Superior temporal gyrus (tissue), 1 donor: Measurements from ENCODE around the gene EED.
"Not testable (repeated sequence)": the region's sequence is repeated elsewhere in the genome, so short reads cannot be mapped to it uniquely, and the experiment has no call there.

ENCODE experiments used
- DNase-seq: peaks from one replicate; pipeline ENCODE4 v3.0.0-alpha.2; 2016; ENCODE audit errors: extremely low spot score

The EED gene

GRCh38 chr11:86218125-86219084, 26.1 kb upstream of the EED start:
- DNase-seq = peak; percentile 93

- no peak for DNase-seq
These were observed 25.0 kb upstream of the EED start for GRCh38 chr11:86219311-86220193.

GRCh38 chr11:86220653-86221052, 23.9 kb upstream of the EED start:
- DNase-seq = no peak

DNA sequence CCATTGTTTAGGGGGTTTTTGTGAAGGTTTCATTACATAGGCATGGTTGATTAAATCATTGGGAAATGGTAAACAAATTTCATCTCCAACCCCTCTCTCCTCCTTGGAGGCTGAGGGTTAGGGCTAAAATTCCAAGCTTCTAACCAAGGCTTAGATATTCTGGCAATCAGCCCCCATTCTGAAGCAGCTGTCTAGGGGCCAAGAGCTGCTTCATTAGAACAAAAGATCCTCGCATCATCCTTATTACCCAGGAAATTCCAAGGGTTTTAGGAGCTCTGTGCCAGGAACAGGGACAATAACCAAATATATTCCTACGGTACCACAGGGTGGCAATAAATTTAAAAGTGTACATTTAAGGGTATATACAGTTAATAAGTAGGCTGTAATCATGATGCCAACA, 22.5 kb upstream of the EED start:
- DNase-seq = no peak

DNA sequence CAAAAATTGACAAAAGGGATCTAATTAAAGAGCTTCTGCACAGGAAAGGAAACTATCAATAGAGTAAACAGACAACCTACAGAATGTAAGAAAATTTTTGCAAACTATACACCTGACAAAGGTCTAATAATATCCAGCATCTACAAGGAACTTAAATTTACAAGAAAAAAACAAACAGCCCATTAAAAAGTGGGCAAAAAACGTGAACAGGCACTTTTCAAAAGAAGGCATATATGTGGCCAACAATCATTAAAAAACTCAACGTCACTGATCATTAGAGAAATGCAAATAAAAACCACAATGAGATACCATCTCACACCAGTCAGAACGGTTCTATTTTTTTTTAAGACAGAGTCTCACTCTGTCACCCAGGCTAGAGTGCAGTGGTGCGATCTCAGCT, 20.0 kb upstream of the EED start:
- not testable (repeated sequence) for DNase-seq

DNA sequence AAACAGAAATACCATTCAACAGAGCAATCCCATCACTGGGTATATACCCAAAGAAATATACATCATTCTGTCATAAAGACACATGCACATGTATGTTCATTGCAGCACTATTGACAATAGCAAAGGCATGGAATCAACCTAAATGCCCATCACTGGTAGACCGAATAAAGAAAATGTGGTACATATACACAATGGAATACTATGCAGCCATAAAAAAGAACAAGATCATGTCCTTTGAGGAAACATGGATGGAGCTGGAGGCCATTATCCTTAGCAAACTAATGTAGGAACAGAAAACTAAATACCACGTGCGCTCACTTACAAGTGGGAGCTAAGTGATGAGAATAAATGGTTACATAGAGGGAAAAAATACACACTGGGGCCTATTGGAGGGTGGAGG, 19.2 kb upstream of the EED start:
- not testable (repeated sequence) for DNase-seq

- DNase-seq = no peak
These were observed 16.1 kb upstream of the EED start for GRCh38 chr11:86228269-86229038.

GRCh38 chr11:86229039-86229330, 15.6 kb upstream of the EED start:
- not testable (repeated sequence) for DNase-seq

DNA sequence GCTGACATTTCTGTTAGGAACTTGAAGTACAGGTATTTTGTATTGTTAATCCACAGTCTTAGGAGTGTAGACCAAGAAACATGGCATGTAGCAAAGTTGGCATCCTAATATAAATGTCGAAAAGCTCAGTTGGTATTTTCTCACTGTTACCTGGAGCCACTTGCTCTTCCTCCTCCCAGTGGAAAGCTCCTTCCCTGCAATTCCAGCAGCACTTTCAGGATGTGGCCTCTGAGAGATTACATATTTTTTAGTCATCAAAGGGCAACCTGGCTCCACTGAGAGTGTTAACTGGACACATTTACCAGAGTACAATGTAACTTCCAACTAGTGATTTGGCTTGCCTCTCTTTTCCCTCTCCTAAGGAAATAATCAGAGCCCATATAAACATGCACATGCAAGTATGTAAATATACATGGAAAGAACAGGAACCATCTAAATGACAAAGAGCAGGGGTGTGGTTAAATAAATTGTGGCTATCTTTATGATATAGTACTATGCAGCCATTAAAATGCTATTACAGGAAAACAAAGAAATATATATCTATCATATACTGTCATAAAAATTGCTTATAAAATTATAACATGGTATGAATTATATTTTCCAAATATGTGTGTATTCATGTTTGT, 14.3 kb upstream of the EED start:
- DNase-seq = no peak

- no peak for DNase-seq
These were observed 13.6 kb upstream of the EED start for GRCh38 chr11:86230921-86231434.

DNA sequence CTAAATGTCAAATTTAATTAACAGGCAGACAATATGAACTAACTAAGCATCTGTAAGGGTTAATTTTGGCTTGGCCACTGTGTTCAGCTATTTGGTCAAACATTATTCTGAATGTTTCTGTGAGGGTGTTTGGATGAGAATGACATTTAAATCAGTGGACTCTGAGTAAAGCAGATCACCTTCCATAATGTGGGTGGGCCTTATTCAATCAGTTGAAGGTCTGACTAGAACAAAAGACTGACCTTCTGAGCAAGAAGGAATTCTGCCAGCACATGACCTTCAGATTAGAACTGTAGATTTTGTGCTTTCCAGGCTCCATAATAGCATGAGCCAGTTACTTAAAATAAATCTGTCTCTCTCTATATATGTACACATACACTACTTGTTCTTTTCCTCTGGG, 12.0 kb upstream of the EED start:
- DNase-seq = no peak

- DNase-seq = no peak
These were observed 9.6 kb upstream of the EED start for GRCh38 chr11:86234831-86235461.

GRCh38 chr11:86237267-86237804, 7.2 kb upstream of the EED start:
- DNase-seq = no peak

DNA sequence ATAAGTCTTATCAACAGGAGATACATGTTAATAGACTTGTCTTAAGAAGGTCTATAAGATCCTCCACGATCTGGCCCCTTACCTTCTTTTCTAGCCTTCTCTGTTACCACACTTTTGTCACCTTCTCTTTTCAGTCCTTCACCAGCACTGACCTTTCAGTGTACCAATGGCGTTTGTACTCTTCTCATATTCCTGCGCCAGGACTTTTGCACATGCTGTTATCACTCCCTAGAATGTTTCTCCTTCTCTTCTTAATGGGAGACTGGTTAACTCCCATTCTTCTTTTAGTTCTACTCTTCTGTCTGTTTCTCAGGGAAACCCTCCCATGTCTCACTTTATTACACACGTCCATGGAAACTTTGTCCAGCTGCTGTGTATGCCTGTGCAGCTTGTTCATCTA, 4.4 kb upstream of the EED start:
- no peak for DNase-seq

- no peak for DNase-seq
These were observed 2.5 kb upstream of the EED start for GRCh38 chr11:86241956-86242535.

GRCh38 chr11:86243396-86243795, 1.2 kb upstream of the EED start:
- DNase-seq = no peak

GRCh38 chr11:86244063-86244521, 461 bp upstream of the EED start:
- DNase-seq = peak; percentile 92

GRCh38 chr11:86245369-86246292, 1.1 kb downstream of the EED start:
- DNase-seq = no peak

DNA sequence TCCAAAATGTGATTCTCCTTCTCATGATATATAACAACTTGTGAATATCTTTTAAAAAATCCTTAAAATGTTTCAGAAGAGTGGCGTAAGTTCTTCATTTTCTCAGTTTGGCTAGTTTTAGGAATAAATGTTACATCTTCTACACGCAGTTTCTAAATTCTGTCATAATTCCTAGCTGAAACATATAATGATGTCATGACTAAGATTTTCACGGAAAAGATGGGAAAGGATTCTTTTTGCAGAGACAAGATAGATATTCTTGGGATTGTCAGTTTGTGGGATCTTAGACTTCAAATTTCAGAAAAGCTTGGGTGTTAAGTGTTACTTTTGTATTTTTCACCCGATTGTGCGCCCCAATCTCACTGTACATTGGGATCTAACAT, 1.7 kb downstream of the EED start:
- no peak for DNase-seq
